ENCODE measurements around the gene CEP295NL. TPM values are rescaled to one million over a fixed set of nuclear protein-coding genes. Genes with fewer than 3 reads are reported as not detected.

Gene CEP295NL
- total and polyA plus RNA-seq, 4 donors = 0.39 to 8.3 (median 4.9) TPM

DNA sequence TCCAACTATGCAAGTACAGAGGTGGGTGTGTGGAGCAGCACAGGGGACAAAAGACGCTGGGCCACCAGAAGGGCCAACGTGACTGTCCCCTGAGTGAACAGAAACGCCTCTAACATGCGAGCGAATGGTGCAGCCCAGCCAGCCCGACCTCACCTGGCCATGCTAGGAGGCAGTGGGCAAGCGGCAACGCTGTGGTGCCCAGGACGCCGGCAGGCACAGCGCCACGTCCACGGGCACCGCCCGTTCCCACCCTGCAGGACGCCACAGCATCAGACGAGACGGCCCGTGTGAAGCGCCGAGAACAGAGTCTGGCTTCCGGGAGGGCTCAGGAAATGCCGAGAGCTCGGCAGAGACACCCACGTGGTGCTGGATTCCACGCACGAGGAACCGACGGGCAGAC is 2.2 kb downstream of the CEP295NL start:
- WGBS, 2 donors = 92 to 93% methylated on average over 29 of the region's 29 CpGs
- TF ChIP-seq CTCF (IDR thresholded peaks at IDR 0.05; ENCODE audit: control extremely low read depth, extremely low read depth) = no peak

DNA sequence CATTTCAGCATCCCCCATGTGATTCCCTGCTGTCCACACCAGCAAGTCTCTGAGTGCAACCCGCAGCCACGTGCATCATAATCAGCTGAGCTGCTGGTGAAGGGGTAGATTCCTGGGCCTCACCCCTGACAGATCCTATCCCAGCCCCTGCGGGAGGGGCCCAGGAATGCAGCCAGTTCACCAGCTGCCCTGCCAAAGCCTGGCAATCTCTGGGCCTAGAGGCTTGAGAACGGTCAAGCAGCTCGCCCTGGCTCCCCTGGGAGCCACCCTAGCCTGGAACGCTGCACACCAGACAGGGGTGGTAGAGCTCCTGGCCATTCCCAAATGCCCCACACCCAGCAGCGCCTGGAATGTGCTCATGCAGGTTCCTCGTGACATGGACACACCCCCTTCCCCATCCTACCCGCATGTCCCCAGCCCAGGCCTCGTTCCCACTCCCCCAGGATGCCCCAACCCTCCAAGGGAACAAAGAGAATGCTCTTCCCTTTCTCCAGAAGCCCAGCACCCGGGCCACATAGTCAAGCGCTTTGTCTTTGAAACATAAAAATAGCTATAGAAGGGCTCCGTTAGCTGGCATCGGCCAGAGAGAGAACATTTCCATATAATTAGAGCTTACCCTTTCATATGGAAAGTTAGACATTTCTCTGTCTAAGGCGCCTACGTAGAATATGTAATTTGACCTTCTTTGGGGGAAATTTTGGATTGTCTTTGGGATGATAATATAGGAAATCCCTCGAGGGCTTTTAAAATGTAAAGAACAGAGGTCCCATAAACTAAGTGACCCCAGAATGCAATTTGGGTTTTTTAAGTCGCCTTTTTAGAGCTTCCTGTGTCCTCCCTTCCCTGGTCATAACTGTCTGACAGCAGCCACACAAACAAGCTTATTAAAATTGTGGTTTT is 3.4 kb downstream of the CEP295NL start:
- H3K36me3 ChIP-seq (ENCODE audit: control insufficient read depth in 4 of 4, insufficient read depth in 4 of 4, low read length in 4 of 4) = peaks cover 0 to 10% (median 6%) of the 10 kb centered on the region in 4 donors
- TF ChIP-seq CTCF (IDR thresholded peaks at IDR 0.05; ENCODE audit: control extremely low read depth, extremely low read depth) = no peak
- no peaks in the 10 kb centered on the region for H3K27me3 ChIP-seq (ENCODE audit: control insufficient read depth in 3 of 3, insufficient read depth in 3 of 3, low read length in 2 of 3)
- H3K4me3 ChIP-seq = no peak overlapping the region
- H3K4me1 ChIP-seq (ENCODE audit: control insufficient read depth in 5 of 5, insufficient read depth in 5 of 5, low read length in 5 of 5) = peaks cover 2 to 22% (median 7%) of the 10 kb centered on the region in 5 donors
- DNase-seq (no peak), ATAC-seq (ENCODE audit: insufficient read depth, low FRiP score) (peak; percentile 38)
- 65 to 84% methylated on average over 18 of the region's 18 CpGs for WGBS, 2 donors
- H3K9ac ChIP-seq (ENCODE audit: insufficient read depth in 1 of 2, low read length in 2 of 2) = no peak overlapping the region
- H3K27ac ChIP-seq (ENCODE audit: low read depth in 1 of 2, low read length in 1 of 2) = peak overlapping the region in 1 of 2 donors; percentile 39
- no peaks in the 10 kb centered on the region for H3K9me3 ChIP-seq (ENCODE audit: control insufficient read depth in 4 of 4, insufficient read depth in 3 of 4, low read length in 3 of 4)

More for the DNA sequence above, 2.2 kb downstream of the CEP295NL start:
- ATAC-seq (ENCODE audit: insufficient read depth, low FRiP score) = no peak
- no peak for DNase-seq
- Histone ChIP-seq H3K9me3 (ENCODE audit: control insufficient read depth in 4 of 4, insufficient read depth in 3 of 4, low read length in 3 of 4) (no peaks in the 10 kb centered on the region), H3K27me3 (ENCODE audit: control insufficient read depth in 3 of 3, insufficient read depth in 3 of 3, low read length in 2 of 3) (no peaks in the 10 kb centered on the region), H3K36me3 (ENCODE audit: control insufficient read depth in 4 of 4, insufficient read depth in 4 of 4, low read length in 4 of 4) (peaks cover 0 to 10% (median 6%) of the 10 kb centered on the region in 4 donors), H3K4me1 (ENCODE audit: control insufficient read depth in 5 of 5, insufficient read depth in 5 of 5, low read length in 5 of 5) (peaks cover 2 to 22% (median 6%) of the 10 kb centered on the region in 5 donors), H3K27ac (ENCODE audit: low read depth in 1 of 2, low read length in 1 of 2) (no peak overlapping the region), H3K9ac (ENCODE audit: insufficient read depth in 1 of 2, low read length in 2 of 2) (no peak overlapping the region), H3K4me3 (no peak overlapping the region)

GRCh38 chr17:78898947-78899346 is 4.1 kb downstream of the CEP295NL start:
- no peaks in the 10 kb centered on the region for H3K9me3 ChIP-seq (ENCODE audit: control insufficient read depth in 4 of 4, insufficient read depth in 3 of 4, low read length in 3 of 4)
- no peak overlapping the region for H3K4me3 ChIP-seq
- TF ChIP-seq CTCF (IDR thresholded peaks at IDR 0.05; ENCODE audit: control extremely low read depth, extremely low read depth) = no peak
- no peak overlapping the region for H3K9ac ChIP-seq (ENCODE audit: insufficient read depth in 1 of 2, low read length in 2 of 2)
- ATAC-seq (ENCODE audit: insufficient read depth, low FRiP score) (no peak), DNase-seq (no peak)
- peaks cover 0 to 10% (median 5%) of the 10 kb centered on the region in 4 donors for H3K36me3 ChIP-seq (ENCODE audit: control insufficient read depth in 4 of 4, insufficient read depth in 4 of 4, low read length in 4 of 4)
- peak overlapping the region in 1 of 2 donors; percentile 39 for H3K27ac ChIP-seq (ENCODE audit: low read depth in 1 of 2, low read length in 1 of 2)
- peaks cover 2 to 22% (median 7%) of the 10 kb centered on the region in 5 donors for H3K4me1 ChIP-seq (ENCODE audit: control insufficient read depth in 5 of 5, insufficient read depth in 5 of 5, low read length in 5 of 5)
- H3K27me3 ChIP-seq (ENCODE audit: control insufficient read depth in 3 of 3, insufficient read depth in 3 of 3, low read length in 2 of 3) = no peaks in the 10 kb centered on the region
- WGBS, 2 donors = 90 to 96% methylated on average over 13 of the region's 13 CpGs

Data from lung (tissue), 12 donors.